Lower leg skin (tissue), 4 donors: ENCODE data around the gene PRKCZ. TPM values are rescaled to one million over a fixed set of nuclear protein-coding genes. Genes with fewer than 3 reads are reported as not detected.
A peak's percentile ranks its signal among the peaks of the same experiment; 100 is the strongest.

Experiments used
- DNase-seq, 2 donors: peaks; one replicate each; pipeline ENCODE4 v3.0.0-alpha.2; 2019; ENCODE audit warnings: low spot score in 2 of 2
- H3K4me3 ChIP-seq: fragments of 200-600 bp; sonication (generic); 2 replicates; pipeline ENCODE4 v1.5.1; 2017; ENCODE audit warnings: mild to moderate bottlenecking, low read depth; ENCODE audit not compliant: poor library complexity, severe bottlenecking
- CTCF ChIP-seq, 3 donors: fragments of 450-650 bp; IDR thresholded peaks; one replicate each; pipeline ENCODE4 v1.5.1; 2016; ENCODE audit warnings: antibody characterized with exemption in 3 of 3, mild to moderate bottlenecking in 3 of 3, moderate library complexity in 2 of 3
- POLR2A ChIP-seq, 2 donors: fragments of 450-650 bp; IDR thresholded peaks; one replicate each; pipeline ENCODE4 v1.6.1; 2016 to 2017; ENCODE audit warnings: antibody characterized with exemption in 2 of 2, mild to moderate bottlenecking in 1 of 2, moderate library complexity in 1 of 2
- WGBS, 2 donors: methylation state at CpG; one replicate each; pipeline ENCODE4 v1.1.5; 2018; 5-methylcytosine and 5-hydroxymethylcytosine counted together
- intact Hi-C: fragments of 100-400 bp; cut with DNase I; formaldehyde crosslinking; loops from one replicate; pipeline ENCODE4 v1.15.0; 2023; ENCODE audit warnings: low total_unique reads
- total RNA-seq, 4 donors: library from RNA; depleted of rRNA; stranded (reverse); fragments of >200 nt; gene quantifications; one replicate each; pipeline ENCODE4 v1.1.0, GENCODE V29; 2016

Gene PRKCZ
- total RNA-seq, 4 donors from 2014 or later = 25.9 to 32.2 (median 26.8) TPM

GRCh38 chr1:2231532-2232254, 181.5 kb downstream of the PRKCZ start:
- intact Hi-C loops = loop anchor here (10.0 kb wide), 1 partner anchor 73 kb away; no protein-coding TSS in a partner anchor
- peak overlapping the region; percentile 27 for H3K4me3 ChIP-seq
- 11 to 15% methylated on average over 25 to 26 of the region's 26 CpGs for WGBS, 2 donors
- no peak for TF ChIP-seq POLR2A (IDR thresholded peaks at IDR 0.05)
- TF ChIP-seq CTCF (IDR thresholded peaks at IDR 0.05) = no peak
- DNase-seq = peak; percentile 87 to 97

- intact Hi-C loops = loop anchor here (10.0 kb wide), 1 partner anchor 72 kb away; no protein-coding TSS in a partner anchor
- no peak overlapping the region for H3K4me3 ChIP-seq
- DNase-seq = peak in 1 of 2 donors; percentile 87
- WGBS, 2 donors = 15 to 25% methylated on average over 16 of the region's 17 CpGs
- TF ChIP-seq POLR2A (IDR thresholded peaks at IDR 0.05) (no peak), CTCF (IDR thresholded peaks at IDR 0.05) (no peak)
Measured at GRCh38 chr1:2232255-2232915, 182.2 kb downstream of the PRKCZ start.

GRCh38 chr1:2232916-2233438, 182.8 kb downstream of the PRKCZ start:
- intact Hi-C loops = loop anchor here (10.0 kb wide), 1 partner anchor 72 kb away; no protein-coding TSS in a partner anchor
- DNase-seq = no peak
- H3K4me3 ChIP-seq = no peak overlapping the region
- TF ChIP-seq POLR2A (IDR thresholded peaks at IDR 0.05) = no peak
- no peak for TF ChIP-seq CTCF (IDR thresholded peaks at IDR 0.05)
- WGBS, 2 donors = 33 to 56% methylated on average over 14 to 22 of the region's 23 CpGs

GRCh38 chr1:2233468-2233867, 183.3 kb downstream of the PRKCZ start:
- no peak overlapping the region for H3K4me3 ChIP-seq
- intact Hi-C loops = loop anchor here (10.0 kb wide), 1 partner anchor 71 kb away; no protein-coding TSS in a partner anchor
- DNase-seq = peak in 1 of 2 donors; percentile 15
- WGBS, 2 donors = 51 to 57% methylated on average over 12 of the region's 12 CpGs
- no peak for TF ChIP-seq CTCF (IDR thresholded peaks at IDR 0.05)
- no peak for TF ChIP-seq POLR2A (IDR thresholded peaks at IDR 0.05)

- WGBS, 2 donors = 13 to 15% methylated on average over 19 to 26 of the region's 27 CpGs
- no peak overlapping the region for H3K4me3 ChIP-seq
- TF ChIP-seq CTCF (IDR thresholded peaks at IDR 0.05) = no peak
- no peak for TF ChIP-seq POLR2A (IDR thresholded peaks at IDR 0.05)
- intact Hi-C loops = loop anchor here (10.0 kb wide), 1 partner anchor 71 kb away; no protein-coding TSS in a partner anchor
- DNase-seq = peak; percentile 92 to 98
Measured at GRCh38 chr1:2233997-2234761, 184.0 kb downstream of the PRKCZ start.
